BLaER1 (cell line): ENCODE results near the gene TTYH1.

Experiments used
- H3K27ac ChIP-seq: shearing (Covaris generic); formaldehyde crosslinking; 2 replicates; pipeline ENCODE4 v1.8.1; 2022
- H3K27me3 ChIP-seq: shearing (Covaris generic); formaldehyde crosslinking; 2 replicates; pipeline ENCODE4 v1.8.1; 2022
- H3K36me3 ChIP-seq: shearing (Covaris generic); formaldehyde crosslinking; 2 replicates; pipeline ENCODE4 v1.8.1; 2022
- H3K4me1 ChIP-seq: shearing (Covaris generic); formaldehyde crosslinking; 2 replicates; pipeline ENCODE4 v1.8.1; 2022
- H3K4me2 ChIP-seq: shearing (Covaris generic); formaldehyde crosslinking; 2 replicates; pipeline ENCODE4 v1.8.1; 2022
- H3K4me3 ChIP-seq: shearing (Covaris generic); formaldehyde crosslinking; 2 replicates; pipeline ENCODE4 v1.8.1; 2022
- H3K9ac ChIP-seq: shearing (Covaris generic); formaldehyde crosslinking; 2 replicates; pipeline ENCODE4 v1.8.1; 2022
- H3K9me3 ChIP-seq: shearing (Covaris generic); formaldehyde crosslinking; 2 replicates; pipeline ENCODE4 v1.8.1; 2022
- H4K20me1 ChIP-seq: shearing (Covaris generic); formaldehyde crosslinking; 2 replicates; pipeline ENCODE4 v1.8.1; 2022
- Cebpa-rat ChIP-seq: shearing (Covaris generic); IDR thresholded peaks from 2 replicates; pipeline ENCODE4 v1.8.1; 2022

TTYH1 gene

GRCh38 chr19:54412877-54413276, 2.4 kb upstream of the TTYH1 start:
- TF ChIP-seq Cebpa-rat, result no peak
- H3K27me3 ChIP-seq, result peaks cover 22% of the 10 kb centered on the region
- no peak overlapping the region for H3K4me2 ChIP-seq
- no peaks in the 10 kb centered on the region for H3K36me3 ChIP-seq
- no peak overlapping the region for H3K27ac ChIP-seq
- no peaks in the 10 kb centered on the region for H4K20me1 ChIP-seq
- H3K9me3 ChIP-seq, result peaks cover 11% of the 10 kb centered on the region
- no peak overlapping the region for H3K9ac ChIP-seq
- H3K4me3 ChIP-seq, result no peak overlapping the region
- peaks cover 33% of the 10 kb centered on the region for H3K4me1 ChIP-seq

DNA sequence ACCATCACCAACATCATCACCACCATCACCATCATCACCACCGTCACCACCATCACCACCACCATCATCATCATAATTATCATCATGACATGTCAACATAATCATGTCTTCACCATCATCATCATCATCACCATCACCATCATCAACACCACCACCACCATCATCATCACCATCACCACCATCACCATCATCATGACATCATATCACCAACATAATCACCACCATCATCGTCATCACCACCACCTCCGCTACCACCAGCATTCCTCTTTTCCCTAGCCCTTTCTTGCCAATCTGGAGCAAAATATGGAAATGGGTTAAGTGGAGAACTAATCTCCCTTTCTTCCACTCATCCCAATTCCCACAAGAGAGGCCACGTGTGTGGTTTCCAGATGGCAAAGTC, 1.1 kb upstream of the TTYH1 start:
- H3K4me3 ChIP-seq, result no peak overlapping the region
- H3K4me2 ChIP-seq, result peak overlapping the region; percentile 65
- no peak overlapping the region for H3K27ac ChIP-seq
- H3K9ac ChIP-seq, result no peak overlapping the region
- peaks cover 46% of the 10 kb centered on the region for H3K4me1 ChIP-seq
- no peak for TF ChIP-seq Cebpa-rat
- H3K27me3 ChIP-seq, result peaks cover 22% of the 10 kb centered on the region
- peaks cover 2% of the 10 kb centered on the region for H3K9me3 ChIP-seq
- no peaks in the 10 kb centered on the region for H4K20me1 ChIP-seq
- no peaks in the 10 kb centered on the region for H3K36me3 ChIP-seq

- peak overlapping the region; percentile 79 for H3K27ac ChIP-seq
- H3K4me2 ChIP-seq, result peak overlapping the region; percentile 96
- TF ChIP-seq Cebpa-rat, result no peak
- no peaks in the 10 kb centered on the region for H3K36me3 ChIP-seq
- H3K4me1 ChIP-seq, result peaks cover 63% of the 10 kb centered on the region
- H4K20me1 ChIP-seq, result no peaks in the 10 kb centered on the region
- peak overlapping the region; percentile 76 for H3K4me3 ChIP-seq
- peak overlapping the region; percentile 79 for H3K9ac ChIP-seq
- no peaks in the 10 kb centered on the region for H3K9me3 ChIP-seq
- peaks cover 22% of the 10 kb centered on the region for H3K27me3 ChIP-seq
These were observed 823 bp downstream of the TTYH1 start for GRCh38 chr19:54415901-54416673.

- H3K27ac ChIP-seq, result no peak overlapping the region
- no peaks in the 10 kb centered on the region for H3K9me3 ChIP-seq
- H3K4me2 ChIP-seq, result peak overlapping the region; percentile 96
- peaks cover 67% of the 10 kb centered on the region for H3K4me1 ChIP-seq
- TF ChIP-seq Cebpa-rat, result no peak
- no peaks in the 10 kb centered on the region for H3K36me3 ChIP-seq
- peaks cover 22% of the 10 kb centered on the region for H3K27me3 ChIP-seq
- H3K4me3 ChIP-seq, result no peak overlapping the region; the same call in 1 of the 2 replicates
- no peaks in the 10 kb centered on the region for H4K20me1 ChIP-seq
- H3K9ac ChIP-seq, result peak overlapping the region; percentile 79; the same call in 1 of the 2 replicates
These were observed 1.6 kb downstream of the TTYH1 start for GRCh38 chr19:54416695-54417491.

- TF ChIP-seq Cebpa-rat, result no peak
- Histone ChIP-seq H3K27ac (peak overlapping the region; percentile 84), H3K9ac (peak overlapping the region; percentile 63), H3K9me3 (no peaks in the 10 kb centered on the region), H3K4me3 (peak overlapping the region; percentile 17; the same call in 1 of the 2 replicates), H4K20me1 (no peaks in the 10 kb centered on the region), H3K36me3 (no peaks in the 10 kb centered on the region), H3K4me2 (peak overlapping the region; percentile 96), H3K27me3 (peaks cover 22% of the 10 kb centered on the region), H3K4me1 (peaks cover 71% of the 10 kb centered on the region)
These were observed 3.0 kb downstream of the TTYH1 start for GRCh38 chr19:54418030-54418929.

DNA sequence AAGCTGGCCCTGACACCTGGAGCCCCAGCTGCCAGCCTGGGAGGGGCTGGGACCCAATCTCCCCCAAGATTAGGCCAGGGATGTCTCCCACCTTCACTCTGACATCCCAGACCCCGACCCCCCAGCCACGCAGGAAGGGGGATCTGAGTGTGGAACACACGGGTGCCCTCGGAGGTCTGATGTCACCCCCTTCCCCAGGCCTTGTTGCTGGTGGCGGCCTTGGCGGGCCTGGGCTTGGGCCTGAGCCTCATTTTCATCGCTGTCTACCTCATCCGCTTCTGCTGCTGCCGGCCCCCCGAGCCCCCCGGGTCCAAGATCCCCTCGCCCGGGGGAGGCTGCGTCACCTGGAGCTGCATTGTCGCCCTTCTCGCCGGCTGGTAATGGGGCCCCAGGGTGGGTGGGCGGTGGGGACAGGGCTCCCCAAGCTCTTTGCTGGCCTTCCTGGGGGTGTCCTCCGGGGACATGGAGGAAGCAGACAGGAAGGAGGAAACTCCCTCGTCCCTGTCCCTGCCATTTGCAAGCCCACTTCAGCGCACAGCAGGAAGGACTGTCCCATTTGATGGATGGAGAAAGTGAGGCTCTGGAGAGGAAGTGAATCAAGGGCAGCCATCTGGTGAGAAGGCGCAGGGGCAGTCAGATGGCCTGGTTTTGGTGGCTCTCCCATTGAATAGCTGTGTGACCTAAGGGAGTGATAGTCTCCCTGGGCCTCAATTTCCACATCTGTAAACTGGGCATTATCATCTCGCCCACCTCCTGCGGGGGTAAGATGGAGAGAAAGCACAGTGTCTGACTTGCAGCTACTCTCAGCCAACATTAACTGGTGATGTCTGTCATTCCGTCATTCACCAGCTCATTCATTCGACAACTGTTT, 3.9 kb downstream of the TTYH1 start:
- Histone ChIP-seq H3K4me2 (peak overlapping the region; percentile 96), H4K20me1 (no peaks in the 10 kb centered on the region), H3K4me3 (no peak overlapping the region), H3K27ac (peak overlapping the region; percentile 84), H3K36me3 (0 out of 2 replicates have a peak, but pooled peaks cover under 1% of the 10 kb centered on the region), H3K9me3 (no peaks in the 10 kb centered on the region), H3K27me3 (peaks cover 22% of the 10 kb centered on the region), H3K9ac (peak overlapping the region; percentile 34; the same call in 1 of the 2 replicates), H3K4me1 (peaks cover 71% of the 10 kb centered on the region)
- no peak for TF ChIP-seq Cebpa-rat

DNA sequence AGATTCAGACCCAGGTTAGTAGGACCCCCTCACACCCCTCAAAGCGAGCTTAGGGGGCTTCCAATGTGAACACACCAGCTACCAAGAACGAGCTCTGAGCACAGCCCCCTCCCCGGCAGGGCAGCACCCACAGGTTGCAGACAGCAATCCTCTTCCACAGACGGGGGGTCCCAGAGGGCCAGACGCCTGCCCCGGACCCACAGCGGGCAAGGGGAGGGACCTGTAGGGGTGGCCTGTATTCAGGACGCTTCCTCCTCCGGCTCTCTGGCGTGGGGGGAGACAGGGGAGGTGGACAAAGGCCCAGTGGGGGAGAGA, 4.8 kb downstream of the TTYH1 start:
- peaks cover 14% of the 10 kb centered on the region; the same call in 1 of the 2 replicates for H3K27me3 ChIP-seq
- 0 out of 2 replicates have a peak overlapping the region, but pooled peaks have one; percentile 41 for H3K27ac ChIP-seq

DNA sequence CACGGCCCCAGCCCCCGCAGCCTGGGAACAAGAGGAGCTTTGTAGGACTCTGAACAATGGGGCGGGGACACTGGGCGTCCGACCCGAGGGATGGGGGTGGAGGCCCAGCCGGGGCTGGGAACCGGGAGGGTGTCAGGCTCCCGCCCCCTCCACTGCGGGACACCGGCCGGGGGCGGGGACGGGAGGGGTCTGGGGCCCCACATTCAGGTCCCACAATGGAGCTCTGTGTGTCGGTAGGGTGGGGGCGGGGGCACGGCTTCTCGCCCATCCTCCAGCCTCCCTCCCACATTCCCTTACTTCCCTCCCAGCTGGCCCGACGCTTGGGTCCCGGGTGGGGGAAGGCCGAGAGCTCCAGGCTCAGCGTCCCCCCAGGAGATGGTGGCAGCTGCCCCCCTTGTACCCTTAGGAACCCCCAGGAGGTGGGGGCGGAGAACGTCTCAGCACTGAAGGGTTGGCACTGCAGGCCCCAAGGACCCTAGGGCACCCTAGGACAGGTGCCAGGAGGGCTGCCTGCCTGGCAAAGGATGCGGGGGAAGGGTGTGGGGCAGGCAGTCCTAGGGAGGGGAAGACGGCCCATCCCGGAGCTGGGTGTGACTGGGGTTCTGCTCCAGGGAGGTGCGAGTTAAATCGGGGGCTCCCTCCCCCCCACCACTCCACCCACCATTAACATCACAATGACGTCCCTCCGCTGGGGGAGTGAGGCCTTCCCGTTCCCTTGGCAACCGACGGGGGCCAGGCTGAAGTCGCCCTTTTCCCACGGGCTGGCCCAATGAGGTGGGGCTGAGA, 5.3 kb downstream of the TTYH1 start:
- 0 out of 2 replicates have a peak, but pooled peaks cover 6% of the 10 kb centered on the region for H3K36me3 ChIP-seq
- 0 out of 2 replicates have a peak overlapping the region, but pooled peaks have one; percentile 41 for H3K27ac ChIP-seq
- H3K9me3 ChIP-seq, result no peaks in the 10 kb centered on the region
- H4K20me1 ChIP-seq, result no peaks in the 10 kb centered on the region
- peak overlapping the region; percentile 48 for H3K4me2 ChIP-seq
- no peak overlapping the region for H3K9ac ChIP-seq
- peaks cover 11% of the 10 kb centered on the region; the same call in 1 of the 2 replicates for H3K27me3 ChIP-seq
- H3K4me1 ChIP-seq, result peaks cover 63% of the 10 kb centered on the region
- no peak overlapping the region for H3K4me3 ChIP-seq
- no peak for TF ChIP-seq Cebpa-rat

More for the DNA sequence above, 4.8 kb downstream of the TTYH1 start:
- peak overlapping the region; percentile 48 for H3K4me2 ChIP-seq
- H3K4me1 ChIP-seq, result peaks cover 64% of the 10 kb centered on the region
- TF ChIP-seq Cebpa-rat, result no peak
- H3K36me3 ChIP-seq, result 0 out of 2 replicates have a peak, but pooled peaks cover 6% of the 10 kb centered on the region
- H3K4me3 ChIP-seq, result no peak overlapping the region
- no peaks in the 10 kb centered on the region for H4K20me1 ChIP-seq
- no peaks in the 10 kb centered on the region for H3K9me3 ChIP-seq
- no peak overlapping the region for H3K9ac ChIP-seq
